HK-2 (cell line): Measurements from ENCODE around the gene CDC73.
"Not testable (repeated sequence)": the region's sequence is repeated elsewhere in the genome, so short reads cannot be mapped to it uniquely, and the experiment has no call there.

ENCODE experiments used
- DNase-seq: peaks from one replicate; pipeline ENCODE4 v3.0.0-alpha.2; 2018; ENCODE audit not compliant: unreplicated experiment

CDC73 gene

DNA sequence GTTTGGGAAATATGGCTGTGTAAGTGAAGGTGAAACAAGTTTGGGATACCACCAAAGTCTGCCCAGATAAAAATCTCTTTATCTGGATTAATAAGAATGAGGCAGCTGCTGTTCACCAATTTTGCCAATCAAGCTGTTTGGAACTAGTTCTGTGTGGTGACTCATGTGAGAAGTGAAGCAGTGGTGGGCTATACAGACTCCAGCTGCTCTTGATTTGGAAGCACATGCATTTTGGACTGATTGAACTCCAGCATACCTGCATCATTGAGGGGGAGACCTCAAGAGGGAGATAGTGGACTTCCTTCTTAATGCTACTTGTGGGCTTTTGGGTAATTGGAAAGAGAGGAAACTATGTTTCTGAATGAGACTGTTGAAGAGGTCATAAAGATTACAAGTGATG lies 163.8 kb downstream of the CDC73 start:
- no peak for DNase-seq

DNA sequence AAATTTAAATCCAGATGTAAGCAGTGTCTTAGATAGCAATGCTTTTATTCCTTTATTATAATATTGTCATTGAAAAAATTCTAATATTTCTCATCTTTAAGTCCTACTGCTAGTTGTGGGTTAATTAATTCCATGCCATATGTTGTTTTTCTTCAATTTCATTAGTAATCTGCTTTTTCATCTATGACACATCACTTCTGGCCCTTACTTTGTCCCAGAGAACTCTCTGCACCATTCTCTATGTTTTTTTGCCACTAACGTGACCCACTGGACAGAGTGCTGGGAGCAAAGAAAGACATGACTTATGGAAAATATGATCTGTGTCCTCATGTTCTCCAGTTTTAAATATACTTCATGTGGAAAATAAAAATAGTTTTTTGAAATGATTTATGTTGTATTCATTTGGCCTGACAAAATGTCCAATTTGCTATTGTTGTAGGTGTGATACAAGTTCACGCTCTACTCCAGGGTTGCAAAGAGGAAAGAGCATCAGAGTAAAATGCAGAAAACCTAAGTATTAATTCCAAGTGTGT lies 166.8 kb downstream of the CDC73 start:
- DNase-seq, result not testable (repeated sequence)

GRCh38 chr1:193293726-193294125 lies 171.9 kb downstream of the CDC73 start:
- DNase-seq, result no peak

GRCh38 chr1:193299038-193299437 lies 177.2 kb downstream of the CDC73 start:
- DNase-seq, result no peak

DNA sequence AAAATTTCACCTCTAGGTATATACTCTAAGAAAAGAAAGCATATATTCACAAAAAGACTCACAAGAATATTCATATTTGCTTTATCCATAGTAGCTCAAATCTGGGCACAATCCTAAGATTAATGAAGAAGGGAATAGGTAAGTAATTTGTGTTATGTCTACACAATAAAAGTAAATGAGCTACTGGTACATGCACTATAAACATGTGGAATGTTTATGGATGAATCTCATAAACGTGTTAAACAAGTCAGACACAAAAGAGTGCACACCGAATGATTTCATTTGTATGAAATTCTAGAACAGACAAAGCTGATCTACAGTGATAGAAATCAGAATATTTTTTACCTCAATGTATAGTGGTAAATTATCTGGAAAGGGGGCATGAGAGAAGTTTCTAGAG lies 179.9 kb downstream of the CDC73 start:
- DNase-seq, result no peak

DNA sequence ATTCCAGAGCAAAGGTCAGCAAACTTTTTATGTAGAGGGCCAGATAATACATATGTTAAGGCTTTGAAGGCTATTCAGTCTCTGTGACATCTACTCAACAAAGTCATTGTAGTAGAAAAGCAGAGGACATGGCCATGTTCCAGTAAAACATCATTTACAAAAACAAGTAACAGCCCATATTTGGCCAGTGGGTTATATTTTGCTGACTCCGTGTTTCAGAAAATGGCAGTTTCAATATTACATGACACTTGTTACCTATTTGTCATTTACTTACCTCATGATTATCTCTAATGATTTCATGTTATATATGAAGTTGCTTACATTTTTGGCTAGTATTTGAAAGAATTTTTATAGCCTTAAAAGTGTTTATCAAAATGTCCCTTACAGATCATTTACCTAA lies 182.0 kb downstream of the CDC73 start:
- no peak for DNase-seq
